Stomach smooth muscle (tissue), 2 donors: ENCODE measurements around the gene DNAJA4.
"Not testable (repeated sequence)": the region's sequence is repeated elsewhere in the genome, so short reads cannot be mapped to it uniquely, and the experiment has no call there.

Experiments used
- H3K27ac ChIP-seq: one replicate; pipeline ENCODE4 v1.7.0; 2013; ENCODE audit warnings: mild to moderate bottlenecking, low read length, inconsistent platforms
- H3K27me3 ChIP-seq, 2 donors: one replicate each; pipeline ENCODE4 v1.7.0; 2013; ENCODE audit warnings: low read length in 2 of 2; ENCODE audit not compliant: insufficient read depth in 2 of 2, control insufficient read depth in 1 of 2
- H3K36me3 ChIP-seq, 2 donors: one replicate each; pipeline ENCODE4 v1.7.0; 2013; ENCODE audit warnings: low read length in 2 of 2; ENCODE audit not compliant: control insufficient read depth in 2 of 2, insufficient read depth in 2 of 2
- H3K4me1 ChIP-seq: one replicate; pipeline ENCODE4 v1.7.0; 2013; ENCODE audit warnings: low read length; ENCODE audit not compliant: control insufficient read depth, insufficient read depth
- H3K4me3 ChIP-seq, 2 donors: one replicate each; pipeline ENCODE4 v1.7.0; 2013; ENCODE audit warnings: low read length in 2 of 2
- H3K9ac ChIP-seq, 2 donors: one replicate each; pipeline ENCODE4 v1.7.0; 2013; ENCODE audit warnings: low read length in 2 of 2, mild to moderate bottlenecking in 1 of 2
- H3K9me3 ChIP-seq, 2 donors: one replicate each; pipeline ENCODE4 v1.7.0; 2013; ENCODE audit warnings: low read length in 2 of 2; ENCODE audit not compliant: control insufficient read depth in 2 of 2
- donor health status: healthy.
- donor health status: Pancreatic carcinoma.

DNAJA4 gene

GRCh38 chr15:78244101-78244500 lies 20.3 kb upstream of the DNAJA4 start:
- Histone ChIP-seq H3K4me1 (peaks cover 2% of the 10 kb centered on the region), H3K36me3 (no peaks in the 10 kb centered on the region), H3K27me3 (peaks cover 0 to 2% of the 10 kb centered on the region in 2 donors), H3K9ac (no peak overlapping the region), H3K4me3 (no peak overlapping the region), H3K9me3 (peaks cover 0 to 2% of the 10 kb centered on the region in 2 donors), H3K27ac (no peak overlapping the region)

GRCh38 chr15:78244893-78245292 lies 19.5 kb upstream of the DNAJA4 start:
- H3K9ac ChIP-seq: no peak overlapping the region
- peaks cover 0 to 2% of the 10 kb centered on the region in 2 donors for H3K27me3 ChIP-seq
- H3K4me3 ChIP-seq: no peak overlapping the region
- H3K27ac ChIP-seq: no peak overlapping the region
- peaks cover 0 to 2% of the 10 kb centered on the region in 2 donors for H3K9me3 ChIP-seq
- peaks cover 2% of the 10 kb centered on the region for H3K4me1 ChIP-seq
- H3K36me3 ChIP-seq: no peaks in the 10 kb centered on the region

- not testable (repeated sequence) for H3K27ac ChIP-seq, H3K27me3 ChIP-seq, H3K4me1 ChIP-seq, H3K9ac ChIP-seq, H3K4me3 ChIP-seq, H3K36me3 ChIP-seq, H3K9me3 ChIP-seq
Measured at GRCh38 chr15:78245392-78245791, 19.0 kb upstream of the DNAJA4 start.

- not testable (repeated sequence) for H3K4me3 ChIP-seq, H3K36me3 ChIP-seq, H3K9me3 ChIP-seq, H3K4me1 ChIP-seq, H3K27me3 ChIP-seq, H3K27ac ChIP-seq, H3K9ac ChIP-seq
Measured at GRCh38 chr15:78245976-78246620, 18.3 kb upstream of the DNAJA4 start.

- no peak overlapping the region for H3K4me3 ChIP-seq
- H3K9ac ChIP-seq: no peak overlapping the region
- H3K9me3 ChIP-seq: peaks cover 0 to 2% of the 10 kb centered on the region in 2 donors
- no peaks in the 10 kb centered on the region for H3K36me3 ChIP-seq
- peaks cover 2% of the 10 kb centered on the region for H3K4me1 ChIP-seq
- H3K27me3 ChIP-seq: peaks cover 0 to 2% of the 10 kb centered on the region in 2 donors
- no peak overlapping the region for H3K27ac ChIP-seq
Measured at GRCh38 chr15:78247911-78248310, 16.5 kb upstream of the DNAJA4 start.

- H3K9me3 ChIP-seq: peaks cover 0 to 2% of the 10 kb centered on the region in 2 donors
- H3K27me3 ChIP-seq: peaks cover 0 to 2% of the 10 kb centered on the region in 2 donors
- H3K4me3 ChIP-seq: no peak overlapping the region
- H3K9ac ChIP-seq: no peak overlapping the region
- H3K27ac ChIP-seq: no peak overlapping the region
- H3K4me1 ChIP-seq: no peaks in the 10 kb centered on the region
- H3K36me3 ChIP-seq: no peaks in the 10 kb centered on the region
Measured at GRCh38 chr15:78249131-78249530, 15.2 kb upstream of the DNAJA4 start.

- no peak overlapping the region for H3K4me3 ChIP-seq
- H3K9ac ChIP-seq: no peak overlapping the region
- peaks cover 0 to 2% of the 10 kb centered on the region in 2 donors for H3K9me3 ChIP-seq
- no peaks in the 10 kb centered on the region for H3K36me3 ChIP-seq
- H3K27ac ChIP-seq: no peak overlapping the region
- no peaks in the 10 kb centered on the region for H3K4me1 ChIP-seq
- H3K27me3 ChIP-seq: peaks cover 0 to 2% of the 10 kb centered on the region in 2 donors
Measured at GRCh38 chr15:78251136-78251535, 13.2 kb upstream of the DNAJA4 start.

GRCh38 chr15:78255421-78256043 lies 8.8 kb upstream of the DNAJA4 start:
- Histone ChIP-seq H3K4me3 (no peak overlapping the region), H3K9me3 (no peaks in the 10 kb centered on the region), H3K4me1 (no peaks in the 10 kb centered on the region), H3K36me3 (no peaks in the 10 kb centered on the region), H3K27ac (no peak overlapping the region), H3K27me3 (no peaks in the 10 kb centered on the region), H3K9ac (no peak overlapping the region)

- Histone ChIP-seq H3K27ac (no peak overlapping the region), H3K4me1 (no peaks in the 10 kb centered on the region)
Measured at GRCh38 chr15:78256044-78256437, 8.3 kb upstream of the DNAJA4 start.

GRCh38 chr15:78257681-78258080 lies 6.7 kb upstream of the DNAJA4 start:
- Histone ChIP-seq H3K9me3 (no peaks in the 10 kb centered on the region), H3K4me1 (no peaks in the 10 kb centered on the region), H3K4me3 (no peak overlapping the region), H3K27ac (no peak overlapping the region), H3K9ac (no peak overlapping the region), H3K27me3 (no peaks in the 10 kb centered on the region), H3K36me3 (no peaks in the 10 kb centered on the region)

More at GRCh38 chr15:78256044-78256437, 8.3 kb upstream of the DNAJA4 start:
- Histone ChIP-seq H3K27me3 (no peaks in the 10 kb centered on the region), H3K36me3 (no peaks in the 10 kb centered on the region), H3K9ac (no peak overlapping the region), H3K4me3 (no peak overlapping the region), H3K9me3 (no peaks in the 10 kb centered on the region)

GRCh38 chr15:78259232-78259631 lies 5.1 kb upstream of the DNAJA4 start:
- Histone ChIP-seq H3K4me1 (peaks cover 4% of the 10 kb centered on the region), H3K36me3 (no peaks in the 10 kb centered on the region), H3K9me3 (no peaks in the 10 kb centered on the region), H3K9ac (no peak overlapping the region), H3K27me3 (no peaks in the 10 kb centered on the region), H3K4me3 (no peak overlapping the region), H3K27ac (no peak overlapping the region)
